ENCODE measurements around the gene APRT. TPM values are rescaled to one million over a fixed set of nuclear protein-coding genes. Genes with fewer than 3 reads are reported as not detected.
A peak's percentile ranks its signal among the peaks of the same experiment; 100 is the strongest.

Gene APRT
- total and polyA plus RNA-seq, 9 of the 15 experiments (the other 6 are each of a cell fraction or from before 2014, with no cell fraction given) = 41.7 to 409 (median 146) TPM

DNA sequence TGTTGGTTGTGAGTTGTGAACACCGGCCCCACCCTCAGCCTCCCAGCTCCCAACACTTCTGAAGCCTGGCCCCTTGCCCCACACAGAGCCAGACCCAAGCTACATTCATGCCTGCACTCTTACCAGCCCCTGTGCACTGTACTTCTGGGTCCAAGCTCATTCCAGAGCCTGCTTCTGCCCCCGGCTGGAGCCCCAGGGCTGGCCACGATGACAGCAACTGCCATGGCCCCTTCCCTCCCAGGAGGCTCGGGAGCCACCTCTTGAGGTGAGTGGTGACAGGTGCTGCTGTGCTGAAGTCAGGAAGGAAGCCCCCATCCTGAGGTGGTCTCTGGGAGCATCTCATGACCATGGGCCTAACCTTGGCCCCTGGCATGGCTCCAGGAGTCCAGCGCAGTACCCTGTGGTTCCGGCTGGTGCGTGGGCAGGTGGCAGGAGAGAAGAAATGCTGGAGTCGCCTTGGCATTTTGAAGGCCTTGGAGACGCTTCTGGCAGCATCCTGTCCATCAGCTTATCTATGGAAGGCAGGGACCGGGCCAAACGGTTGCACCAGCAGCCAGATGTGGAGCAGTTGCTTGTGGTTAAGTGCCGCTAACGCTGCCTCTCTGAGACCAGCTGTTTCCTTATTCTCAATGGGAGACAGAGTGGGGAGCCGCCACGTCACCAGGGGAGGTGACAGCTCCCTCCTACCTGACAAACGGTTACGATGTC, 12.0 kb downstream of the APRT start (continued):
- TF ChIP-seq, protein P1, sequence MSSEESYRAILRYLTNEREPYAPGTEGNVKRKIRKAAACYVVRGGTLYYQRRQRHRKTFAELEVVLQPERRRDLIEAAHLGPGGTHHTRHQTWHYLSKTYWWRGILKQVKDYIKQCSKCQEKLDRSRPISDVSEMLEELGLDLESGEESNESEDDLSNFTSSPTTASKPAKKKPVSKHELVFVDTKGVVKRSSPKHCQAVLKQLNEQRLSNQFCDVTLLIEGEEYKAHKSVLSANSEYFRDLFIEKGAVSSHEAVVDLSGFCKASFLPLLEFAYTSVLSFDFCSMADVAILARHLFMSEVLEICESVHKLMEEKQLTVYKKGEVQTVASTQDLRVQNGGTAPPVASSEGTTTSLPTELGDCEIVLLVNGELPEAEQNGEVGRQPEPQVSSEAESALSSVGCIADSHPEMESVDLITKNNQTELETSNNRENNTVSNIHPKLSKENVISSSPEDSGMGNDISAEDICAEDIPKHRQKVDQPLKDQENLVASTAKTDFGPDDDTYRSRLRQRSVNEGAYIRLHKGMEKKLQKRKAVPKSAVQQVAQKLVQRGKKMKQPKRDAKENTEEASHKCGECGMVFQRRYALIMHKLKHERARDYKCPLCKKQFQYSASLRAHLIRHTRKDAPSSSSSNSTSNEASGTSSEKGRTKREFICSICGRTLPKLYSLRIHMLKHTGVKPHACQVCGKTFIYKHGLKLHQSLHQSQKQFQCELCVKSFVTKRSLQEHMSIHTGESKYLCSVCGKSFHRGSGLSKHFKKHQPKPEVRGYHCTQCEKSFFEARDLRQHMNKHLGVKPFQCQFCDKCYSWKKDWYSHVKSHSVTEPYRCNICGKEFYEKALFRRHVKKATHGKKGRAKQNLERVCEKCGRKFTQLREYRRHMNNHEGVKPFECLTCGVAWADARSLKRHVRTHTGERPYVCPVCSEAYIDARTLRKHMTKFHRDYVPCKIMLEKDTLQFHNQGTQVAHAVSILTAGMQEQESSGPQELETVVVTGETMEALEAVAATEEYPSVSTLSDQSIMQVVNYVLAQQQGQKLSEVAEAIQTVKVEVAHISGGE (CRISPR knock-in tag; IDR thresholded peaks at IDR 0.05) = peak in 1 of 3 experiments; percentile 85; a peak in 2 of 6 replicates
- TF ChIP-seq, protein P2, sequence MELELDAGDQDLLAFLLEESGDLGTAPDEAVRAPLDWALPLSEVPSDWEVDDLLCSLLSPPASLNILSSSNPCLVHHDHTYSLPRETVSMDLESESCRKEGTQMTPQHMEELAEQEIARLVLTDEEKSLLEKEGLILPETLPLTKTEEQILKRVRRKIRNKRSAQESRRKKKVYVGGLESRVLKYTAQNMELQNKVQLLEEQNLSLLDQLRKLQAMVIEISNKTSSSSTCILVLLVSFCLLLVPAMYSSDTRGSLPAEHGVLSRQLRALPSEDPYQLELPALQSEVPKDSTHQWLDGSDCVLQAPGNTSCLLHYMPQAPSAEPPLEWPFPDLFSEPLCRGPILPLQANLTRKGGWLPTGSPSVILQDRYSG (tag; conservative IDR thresholded peaks at IDR 0.05; ENCODE audit: low read depth) = no peak; the same call in 1 of the 2 replicates
- peak; percentile 46; the same call in 1 of the 2 replicates for TF ChIP-seq L3MBTL2 (IDR thresholded peaks at IDR 0.05)
- TF ChIP-seq KDM4B (IDR thresholded peaks at IDR 0.05; ENCODE audit: borderline replicate concordance in 2 of 2, low read depth in 1 of 2) = no peak
- no peak for TF ChIP-seq IFI16 (CRISPR knock-in tag; IDR thresholded peaks at IDR 0.05)
- TF ChIP-seq ZNF586 (CRISPR knock-in tag; conservative IDR thresholded peaks at IDR 0.05) = no peak
- no peak for TF ChIP-seq ZKSCAN3 (CRISPR knock-in tag; IDR thresholded peaks at IDR 0.05)
- TF ChIP-seq, protein P3, sequence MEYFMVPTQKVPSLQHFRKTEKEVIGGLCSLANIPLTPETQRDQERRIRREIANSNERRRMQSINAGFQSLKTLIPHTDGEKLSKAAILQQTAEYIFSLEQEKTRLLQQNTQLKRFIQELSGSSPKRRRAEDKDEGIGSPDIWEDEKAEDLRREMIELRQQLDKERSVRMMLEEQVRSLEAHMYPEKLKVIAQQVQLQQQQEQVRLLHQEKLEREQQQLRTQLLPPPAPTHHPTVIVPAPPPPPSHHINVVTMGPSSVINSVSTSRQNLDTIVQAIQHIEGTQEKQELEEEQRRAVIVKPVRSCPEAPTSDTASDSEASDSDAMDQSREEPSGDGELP (CRISPR knock-in tag; IDR thresholded peaks at IDR 0.05; ENCODE audit: borderline replicate concordance) = peak; percentile 100
